NCI-H2081 treated with DMSO at 0.1 percent for 48 hours (cell line): Measurements from ENCODE around the gene RGS3.

Experiments
- DNase-seq: peaks from one replicate; lab custom pipeline; 2025; lab: John Stamatoyannopoulos, UW

RGS3 gene

GRCh38 chr9:113619491-113620376, 156.2 kb downstream of the RGS3 start:
- no peak for DNase-seq

GRCh38 chr9:113620377-113621161, 157.0 kb downstream of the RGS3 start:
- no peak for DNase-seq

GRCh38 chr9:113621309-113621791, 157.8 kb downstream of the RGS3 start:
- DNase-seq: no peak

GRCh38 chr9:113621980-113622379, 158.5 kb downstream of the RGS3 start:
- DNase-seq: no peak

- DNase-seq: no peak
These were observed 159.3 kb downstream of the RGS3 start for GRCh38 chr9:113622600-113623400.

GRCh38 chr9:113623851-113624485, 160.4 kb downstream of the RGS3 start:
- no peak for DNase-seq

GRCh38 chr9:113624721-113625120, 161.2 kb downstream of the RGS3 start:
- DNase-seq: no peak

GRCh38 chr9:113625486-113625885, 162.0 kb downstream of the RGS3 start:
- no peak for DNase-seq

GRCh38 chr9:113626735-113627495, 163.4 kb downstream of the RGS3 start:
- DNase-seq: no peak

GRCh38 chr9:113628621-113629020, 165.1 kb downstream of the RGS3 start:
- no peak for DNase-seq

GRCh38 chr9:113630386-113631136, 167.0 kb downstream of the RGS3 start:
- DNase-seq: no peak

GRCh38 chr9:113631137-113631765, 167.7 kb downstream of the RGS3 start:
- DNase-seq: no peak

GRCh38 chr9:113631871-113632665, 168.5 kb downstream of the RGS3 start:
- DNase-seq: no peak

GRCh38 chr9:113632776-113633590, 169.5 kb downstream of the RGS3 start:
- no peak for DNase-seq

- DNase-seq: no peak
These were observed 170.5 kb downstream of the RGS3 start for GRCh38 chr9:113633782-113634595.

- no peak for DNase-seq
These were observed 171.3 kb downstream of the RGS3 start for GRCh38 chr9:113634596-113635515.
